GM18868 (cell line): ENCODE data around the gene PCK1.

Experiments used
- ATAC-seq: cut with Tn5 transposase; IDR thresholded peaks from one replicate; pipeline ENCODE4 v1.9.1; 2021; ENCODE audit warnings: mild to moderate bottlenecking, moderate library complexity; ENCODE audit not compliant: unreplicated experiment

PCK1 gene

GRCh38 chr20:57576002-57576401, 15.1 kb downstream of the PCK1 start:
- no peak for ATAC-seq

GRCh38 chr20:57576617-57577550, 16.0 kb downstream of the PCK1 start:
- ATAC-seq, result no peak

GRCh38 chr20:57577679-57578475, 17.0 kb downstream of the PCK1 start:
- ATAC-seq, result no peak

- no peak for ATAC-seq
These were observed 17.7 kb downstream of the PCK1 start for GRCh38 chr20:57578476-57579165.

- no peak for ATAC-seq
These were observed 18.5 kb downstream of the PCK1 start for GRCh38 chr20:57579331-57579897.

GRCh38 chr20:57579898-57580447, 19.1 kb downstream of the PCK1 start:
- no peak for ATAC-seq

GRCh38 chr20:57580478-57581201, 19.7 kb downstream of the PCK1 start:
- no peak for ATAC-seq

- no peak for ATAC-seq
These were observed 20.5 kb downstream of the PCK1 start for GRCh38 chr20:57581202-57582028.

- no peak for ATAC-seq
These were observed 21.1 kb downstream of the PCK1 start for GRCh38 chr20:57582029-57582378.

- ATAC-seq, result no peak
These were observed 21.8 kb downstream of the PCK1 start for GRCh38 chr20:57582432-57583288.

GRCh38 chr20:57583289-57584257, 22.7 kb downstream of the PCK1 start:
- no peak for ATAC-seq

GRCh38 chr20:57584768-57585461, 24.0 kb downstream of the PCK1 start:
- no peak for ATAC-seq

GRCh38 chr20:57585466-57586213, 24.7 kb downstream of the PCK1 start:
- ATAC-seq, result no peak

GRCh38 chr20:57586370-57586793, 25.5 kb downstream of the PCK1 start:
- no peak for ATAC-seq

- no peak for ATAC-seq
These were observed 26.0 kb downstream of the PCK1 start for GRCh38 chr20:57586943-57587277.
